Measurements from ENCODE around the gene RGCC.
A peak's percentile ranks its signal among the peaks of the same experiment; 100 is the strongest.

The RGCC gene

DNA sequence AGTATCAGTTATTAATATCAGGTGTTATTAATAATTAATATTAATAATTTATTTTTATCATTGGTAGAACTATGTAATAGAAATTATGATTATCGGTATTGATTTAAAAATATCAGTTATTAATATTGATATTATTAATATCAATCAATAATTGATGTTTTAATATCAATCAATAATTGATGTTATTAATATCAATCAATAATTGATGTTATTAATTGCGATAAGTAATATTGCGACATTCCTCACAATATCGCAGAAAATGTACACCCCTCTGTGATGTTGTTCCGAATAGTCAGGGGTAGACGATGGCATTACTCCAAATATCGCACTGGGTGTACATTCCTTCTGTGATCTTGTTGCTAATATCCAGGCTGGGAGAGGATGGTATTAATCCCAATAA, 3.7 kb upstream of the RGCC start:
- DNase-seq (ENCODE audit: low read depth in 2 of 2), result no peak

DNA sequence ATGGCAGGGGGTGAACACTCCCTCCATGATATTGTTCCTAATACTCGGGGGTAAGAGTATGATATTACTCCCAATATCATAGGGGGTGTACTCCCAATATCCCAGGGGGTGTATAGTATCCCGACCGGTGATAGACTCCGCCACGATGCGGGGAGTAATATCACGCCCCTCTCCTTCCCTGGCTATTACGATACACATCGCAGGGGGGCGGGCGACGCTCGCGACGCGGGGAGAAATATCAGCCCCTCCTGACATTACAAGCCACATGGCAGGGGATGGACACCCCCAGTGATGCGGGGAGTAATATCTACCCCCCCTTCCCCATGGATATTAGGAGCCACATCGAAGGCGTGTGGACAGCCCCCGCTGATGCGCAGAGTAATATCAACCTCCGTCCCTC, 3.2 kb upstream of the RGCC start:
- DNase-seq (ENCODE audit: low read depth in 2 of 2), result no peak

DNA sequence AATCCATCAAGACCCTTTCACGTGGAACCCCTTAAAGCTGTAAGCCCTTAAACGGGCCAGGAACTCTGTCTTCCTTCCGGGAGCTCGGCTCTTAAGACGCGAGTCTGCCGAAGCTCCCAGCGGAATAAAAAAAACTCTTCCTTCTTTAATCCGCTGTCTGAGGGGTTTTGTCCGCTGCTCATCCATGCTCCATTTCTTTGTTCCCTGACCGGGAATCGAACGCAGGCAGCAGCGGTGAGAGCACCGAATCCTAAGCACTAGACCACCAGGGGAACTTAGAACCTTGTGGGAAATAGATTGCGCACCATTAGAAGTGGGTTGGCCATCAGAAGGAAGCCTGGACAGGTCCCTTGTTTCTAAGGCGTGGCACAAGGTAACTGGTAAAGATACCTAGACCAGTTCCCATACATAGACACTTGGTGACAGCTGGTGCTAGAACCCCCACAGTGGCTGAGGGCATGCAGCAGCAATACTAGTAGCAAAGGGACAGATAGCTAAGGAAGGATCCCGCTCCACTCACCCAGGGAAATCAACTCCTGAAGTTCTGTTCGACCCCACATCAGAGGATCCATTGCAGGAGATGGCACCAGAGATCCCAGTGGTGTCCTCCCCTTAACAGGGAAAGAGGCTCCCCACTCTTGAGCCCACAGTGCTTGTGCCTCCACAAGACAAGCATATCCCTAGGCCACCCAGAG, 1.5 kb upstream of the RGCC start:
- DNase-seq (ENCODE audit: low read depth in 2 of 2), result no peak

DNA sequence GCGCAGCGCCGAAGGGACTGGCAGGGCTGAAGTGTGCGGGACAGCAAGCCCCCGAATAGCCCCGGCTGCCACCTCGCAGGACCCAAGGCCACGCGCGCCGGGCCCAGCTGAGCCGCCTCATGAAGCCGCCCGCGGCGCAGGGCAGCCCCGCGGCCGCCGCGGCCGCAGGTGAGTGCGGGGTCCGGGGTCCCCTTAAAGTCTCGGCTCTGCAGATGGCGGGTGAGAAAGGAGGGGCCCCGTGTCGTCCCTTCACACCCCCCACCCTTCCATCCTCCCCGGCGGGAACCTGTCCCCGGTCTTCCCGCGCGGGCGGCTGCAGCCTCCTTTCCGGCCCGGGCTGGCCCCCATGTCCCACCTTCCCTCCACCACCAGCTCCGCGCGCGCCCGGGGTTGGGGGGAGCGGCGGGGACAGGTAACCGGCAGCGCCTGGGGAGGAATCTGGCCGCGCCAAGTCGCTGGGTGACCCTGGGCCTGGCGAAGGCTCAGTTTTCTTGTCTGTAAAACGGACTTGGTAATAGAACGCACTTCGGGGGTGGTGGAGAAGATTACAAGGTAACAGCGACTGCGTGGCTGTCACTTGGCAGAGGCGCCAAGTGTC, 338 bp downstream of the RGCC start:
- no peak for DNase-seq (ENCODE audit: low read depth in 2 of 2)

DNA sequence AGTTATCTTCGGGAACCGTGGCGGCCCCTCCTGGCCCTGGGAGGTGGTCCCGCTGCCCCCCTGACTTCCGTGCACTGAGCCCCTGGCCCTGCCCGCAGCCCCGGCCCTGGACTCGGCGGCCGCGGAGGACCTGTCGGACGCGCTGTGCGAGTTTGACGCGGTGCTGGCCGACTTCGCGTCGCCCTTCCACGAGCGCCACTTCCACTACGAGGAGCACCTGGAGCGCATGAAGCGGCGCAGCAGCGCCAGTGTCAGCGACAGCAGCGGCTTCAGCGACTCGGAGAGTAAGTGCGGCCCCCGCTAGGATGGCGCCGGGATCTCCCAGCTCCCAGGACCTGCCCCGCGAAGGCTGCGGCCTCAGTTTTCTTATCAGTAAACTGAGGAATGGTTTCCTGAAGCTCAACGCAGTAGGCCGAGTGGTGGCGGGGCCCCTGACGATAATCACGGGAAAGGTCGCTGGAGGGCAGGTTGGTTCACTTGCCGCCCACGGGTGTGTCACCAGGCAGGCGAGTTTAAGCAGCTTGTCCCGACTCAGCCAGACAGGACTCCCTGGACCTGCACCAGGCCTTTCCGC, 924 bp downstream of the RGCC start:
- DNase-seq (ENCODE audit: low read depth in 2 of 2), result no peak

DNA sequence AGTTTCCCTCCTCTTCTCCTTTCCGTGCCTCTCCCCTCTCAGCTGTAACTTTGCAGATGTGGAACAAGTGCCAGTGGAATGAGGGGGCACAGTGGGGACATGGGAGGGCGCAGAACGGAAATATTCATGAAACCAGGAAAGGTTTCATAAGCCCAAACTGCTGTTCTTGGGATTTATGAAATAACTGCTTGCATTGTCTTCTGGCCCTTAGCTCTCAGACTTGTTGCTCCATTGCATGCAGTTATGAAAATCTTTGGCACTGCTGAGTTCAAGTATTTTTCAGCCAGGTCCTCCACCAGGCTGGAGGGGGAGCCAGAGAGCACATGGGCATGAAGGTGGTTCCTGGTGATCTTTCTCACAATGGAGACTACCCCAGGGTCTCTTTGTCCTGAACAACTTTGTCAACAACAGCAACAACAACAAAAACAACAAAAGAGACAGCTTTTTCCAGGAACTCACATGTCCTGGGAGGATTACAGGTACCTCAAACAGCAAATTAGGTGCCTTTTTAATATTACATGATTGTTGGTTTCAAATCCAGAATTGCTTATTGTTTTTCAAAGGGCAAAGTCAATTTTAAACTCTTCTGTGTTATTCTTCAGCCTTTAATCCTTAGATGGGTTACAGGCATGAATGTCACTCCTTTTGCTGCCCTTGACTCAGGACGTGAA, 1.5 kb downstream of the RGCC start:
- peak in 1 of 2 experiments; percentile 6 for DNase-seq (ENCODE audit: low read depth in 2 of 2)

DNA sequence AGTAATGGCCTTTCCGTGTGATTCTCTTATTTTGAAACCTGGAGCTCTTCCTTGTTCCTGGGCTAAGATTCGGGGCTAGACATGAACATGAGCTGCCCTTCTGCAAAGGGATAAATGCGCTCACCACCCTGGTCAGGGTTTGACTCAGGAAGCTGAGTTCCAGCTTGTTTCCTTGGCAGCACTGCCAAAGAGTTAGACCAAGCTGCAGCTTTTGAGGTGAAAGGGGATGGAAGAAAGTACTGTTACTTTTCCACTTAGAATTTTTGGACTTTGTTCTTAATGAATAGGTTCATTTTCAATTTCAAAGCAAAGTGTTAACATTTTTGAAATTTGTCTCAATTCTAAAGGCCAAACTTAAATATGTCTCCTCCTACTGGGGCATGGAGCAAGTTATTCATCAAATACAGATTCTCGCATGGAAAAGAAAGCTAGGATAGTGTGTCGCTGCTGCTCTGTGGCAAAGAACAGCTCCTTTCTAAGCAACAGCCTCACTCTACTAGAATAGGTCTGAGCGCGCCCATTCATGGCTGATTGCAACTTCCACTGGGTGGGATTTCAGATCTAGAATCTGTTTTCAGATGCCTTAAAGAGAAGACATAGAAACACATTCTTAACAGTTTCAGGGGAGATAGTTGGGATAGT, 2.2 kb downstream of the RGCC start:
- DNase-seq (ENCODE audit: low read depth in 2 of 2), result no peak

DNA sequence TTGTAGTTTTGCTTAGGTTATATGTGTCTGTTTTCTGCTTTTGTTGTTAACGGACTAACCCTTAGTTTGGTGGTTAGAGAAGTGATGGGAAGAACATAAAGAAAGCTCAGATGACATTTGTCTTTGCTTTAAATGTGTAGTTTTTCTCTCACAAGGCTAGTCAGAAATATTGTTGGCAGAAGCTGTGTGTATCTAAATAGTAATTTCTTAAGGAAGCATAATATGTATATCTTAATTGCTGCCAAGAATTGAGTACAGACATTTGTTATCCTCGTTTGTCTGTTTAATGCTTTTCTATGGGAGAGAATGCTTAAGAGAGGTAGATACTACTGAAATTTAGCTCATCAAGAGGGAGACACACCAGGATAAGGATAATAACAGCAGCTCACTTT, 2.7 kb downstream of the RGCC start:
- DNase-seq (ENCODE audit: low read depth in 2 of 2), result no peak

DNA sequence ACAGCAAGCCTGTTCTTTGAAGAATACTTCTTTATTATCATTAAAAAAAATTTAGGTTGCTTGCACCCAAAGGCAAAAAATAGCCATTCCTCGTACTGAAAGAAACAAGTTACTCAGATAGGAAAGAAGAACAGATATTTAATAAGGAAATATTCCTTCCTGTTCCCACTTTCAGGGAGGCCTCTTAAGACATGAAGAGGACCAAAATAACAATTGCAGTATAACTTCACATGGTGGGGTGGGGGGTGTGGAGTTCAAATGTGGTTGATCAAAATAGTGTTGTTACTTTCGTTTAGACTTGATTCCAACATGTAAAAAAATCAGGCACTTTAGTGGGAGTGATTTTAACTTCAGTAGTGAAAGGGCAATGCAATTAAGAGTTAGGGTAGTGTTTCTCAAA, 3.6 kb downstream of the RGCC start:
- no peak for DNase-seq (ENCODE audit: low read depth in 2 of 2)

DNA sequence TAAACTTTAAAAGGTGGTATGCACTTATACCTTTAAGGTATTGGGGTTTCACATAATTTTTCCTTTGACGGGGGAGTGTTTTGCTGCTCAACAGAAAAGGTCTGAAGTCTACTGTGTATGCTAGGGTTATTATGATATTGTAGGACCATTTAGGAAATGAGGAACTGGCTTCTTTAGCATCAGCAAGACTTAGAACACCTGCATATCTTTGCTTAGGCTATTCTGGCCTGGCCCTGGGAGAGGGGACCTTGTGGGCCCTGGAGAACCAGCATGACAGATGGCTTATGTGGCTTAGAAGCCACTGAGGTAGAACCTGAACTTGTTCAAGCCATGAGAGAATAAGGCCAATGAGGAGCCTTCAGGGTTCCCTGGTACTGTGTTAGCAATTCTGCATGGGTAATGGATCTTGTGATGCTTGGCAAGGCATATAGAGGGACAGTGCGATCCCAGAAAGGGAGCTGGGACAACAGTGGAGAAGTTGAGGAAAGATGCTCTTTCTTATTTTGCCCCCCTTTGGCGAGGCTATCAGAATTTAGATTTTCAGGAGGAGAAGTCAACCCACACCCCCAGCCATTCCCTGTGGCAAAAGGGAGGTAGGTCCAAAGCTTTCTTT, 4.3 kb downstream of the RGCC start:
- DNase-seq (ENCODE audit: low read depth in 2 of 2), result no peak

DNA sequence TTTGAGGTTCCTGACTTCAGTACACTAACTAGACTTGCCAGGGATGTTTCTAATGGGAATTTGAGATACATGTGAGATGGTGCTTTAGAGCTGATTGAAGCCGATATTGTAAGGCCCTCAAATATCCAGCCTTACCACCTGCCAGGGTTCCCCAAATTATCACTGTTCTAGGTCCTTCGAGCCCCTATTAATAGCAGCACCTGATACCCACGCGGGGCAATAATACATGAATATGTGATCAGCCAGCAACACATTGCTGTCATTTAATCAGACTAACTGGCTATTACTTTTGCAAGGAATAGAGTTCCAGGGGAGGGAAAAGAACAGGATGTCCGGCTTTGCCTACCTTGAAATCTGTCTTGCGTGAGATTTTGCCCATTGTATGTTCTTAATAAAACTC, 5.1 kb downstream of the RGCC start:
- DNase-seq (ENCODE audit: low read depth in 2 of 2), result no peak

DNA sequence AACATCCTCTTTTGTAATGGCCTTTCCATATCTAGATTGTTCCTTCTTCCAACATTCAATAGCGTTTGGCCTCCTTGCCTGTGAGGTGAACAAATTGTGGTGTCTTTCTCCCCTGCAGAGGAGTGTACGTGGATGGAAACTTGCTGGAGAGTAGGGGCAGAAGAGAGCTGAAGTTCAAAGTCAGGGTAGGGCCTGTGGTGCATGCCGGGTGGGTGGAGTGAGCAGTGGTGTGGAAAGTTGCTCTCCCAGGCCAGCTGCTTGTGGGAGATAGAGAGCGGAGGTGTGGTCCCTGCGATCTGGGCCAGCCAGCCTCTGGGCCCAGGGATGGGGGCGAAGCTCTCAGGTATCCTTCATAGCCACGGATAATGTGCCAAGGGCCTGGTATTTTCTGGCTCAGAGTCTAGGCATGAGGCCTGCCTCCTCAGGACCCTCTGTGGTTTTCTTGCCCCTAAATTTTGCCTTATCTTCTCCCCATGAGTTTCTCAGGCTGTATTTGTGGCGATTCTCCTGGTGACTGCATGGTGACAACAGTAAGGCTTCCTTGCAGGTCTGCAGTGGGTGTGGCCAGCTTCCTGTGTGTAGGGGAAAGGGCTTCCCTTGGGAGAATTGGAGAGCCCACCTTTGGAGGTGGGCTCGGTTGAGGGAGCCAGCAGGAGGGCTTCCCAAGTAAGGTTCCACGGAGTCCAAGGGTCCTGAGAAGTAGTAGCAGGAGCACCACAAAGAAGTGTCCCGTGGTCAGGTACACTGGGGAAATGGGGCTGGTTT, 6.7 kb downstream of the RGCC start:
- no peak for DNase-seq (ENCODE audit: low read depth in 2 of 2)

DNA sequence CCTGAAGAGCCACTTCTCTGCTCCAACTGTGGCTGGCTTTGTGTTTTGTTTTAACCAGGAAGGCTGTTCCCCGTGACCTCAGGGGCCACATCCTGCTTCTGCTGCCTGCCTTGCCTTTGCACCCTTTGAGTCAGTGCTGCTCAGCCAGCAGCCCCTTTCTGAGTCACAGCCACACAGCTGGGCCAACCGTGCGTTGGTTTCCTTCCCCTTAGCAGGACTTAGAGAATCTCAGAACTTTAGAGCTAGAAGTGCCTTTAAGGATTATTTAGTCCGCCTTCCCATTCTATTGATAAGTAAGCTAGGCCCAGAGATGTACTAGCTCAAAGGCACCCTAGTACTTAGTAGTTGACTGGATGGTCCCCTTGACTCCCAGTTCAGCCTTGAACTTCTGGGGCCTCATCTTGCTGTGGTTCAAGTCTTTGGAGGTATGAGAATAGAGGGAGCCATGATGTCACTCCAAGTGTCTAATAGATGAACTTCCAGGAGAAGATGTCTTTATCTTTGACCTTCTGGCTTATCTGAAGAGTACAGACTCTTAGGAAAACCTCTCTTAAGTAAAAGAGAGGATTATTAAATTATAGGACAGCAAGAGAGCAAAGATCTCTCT, 8.0 kb downstream of the RGCC start:
- DNase-seq (ENCODE audit: low read depth in 2 of 2), result peak; percentile 21 to 37

DNA sequence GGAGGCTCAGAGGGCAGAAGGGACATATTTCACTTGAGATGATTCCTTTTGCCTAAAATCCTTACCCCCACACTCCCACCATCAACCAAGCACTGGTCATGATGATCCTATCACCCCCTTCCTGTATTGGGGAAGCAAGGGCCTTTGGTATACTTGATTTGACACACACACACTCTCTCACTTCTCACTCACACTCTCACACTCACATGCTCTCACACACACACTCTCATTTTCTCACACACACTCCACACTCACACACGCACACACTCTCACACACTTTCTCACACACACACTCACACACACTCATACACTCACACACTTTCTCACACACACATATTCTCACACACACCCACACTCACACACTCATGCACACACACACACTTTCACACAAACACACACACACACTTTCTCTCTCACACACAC, 8.6 kb downstream of the RGCC start:
- DNase-seq (ENCODE audit: low read depth in 2 of 2), result no peak

DNA sequence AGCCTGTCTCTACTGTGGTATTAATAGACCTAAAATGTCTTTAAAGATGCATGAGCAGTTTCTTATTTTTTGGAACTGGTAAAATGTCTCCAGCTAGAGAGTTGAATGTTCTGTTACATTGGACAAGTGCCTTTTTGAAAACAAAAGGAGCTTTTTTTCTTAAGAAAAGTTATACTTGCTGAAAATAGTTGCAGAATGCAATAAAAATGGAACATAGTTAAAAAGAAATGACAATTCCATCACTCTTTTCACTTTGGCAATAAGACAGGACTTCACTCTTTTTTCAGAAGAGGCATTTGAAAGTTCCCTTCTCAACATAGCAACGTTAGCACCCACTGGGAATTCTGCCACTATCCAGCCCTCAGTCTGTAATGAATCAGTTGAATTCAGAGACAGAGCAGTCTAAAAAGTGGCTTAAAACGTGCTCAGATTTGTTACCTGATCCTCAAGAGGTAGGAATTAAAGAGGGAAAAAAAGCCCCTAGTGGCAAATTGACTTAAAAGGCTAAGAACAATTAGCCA, 10.1 kb downstream of the RGCC start:
- no peak for DNase-seq (ENCODE audit: low read depth in 2 of 2)

DNA sequence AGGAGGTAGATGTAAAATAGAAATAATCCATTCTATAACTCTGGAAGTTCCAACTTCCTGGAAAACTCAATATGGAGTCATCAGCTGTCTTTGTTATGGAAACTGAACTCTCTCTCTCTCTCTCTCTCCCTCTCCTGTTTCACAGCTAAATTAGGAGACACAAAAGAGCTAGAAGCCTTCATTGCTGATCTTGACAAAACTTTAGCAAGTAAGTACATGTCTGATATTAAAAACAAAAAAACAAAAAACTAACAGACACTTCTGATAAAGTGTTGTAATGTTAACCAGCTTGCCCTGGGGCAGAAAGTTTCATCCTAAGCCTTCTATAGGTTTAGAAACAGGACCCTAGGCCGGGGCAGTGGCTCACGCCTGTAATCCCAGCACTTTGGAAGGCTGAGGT, 11.3 kb downstream of the RGCC start:
- DNase-seq (ENCODE audit: low read depth in 2 of 2), result no peak

DNA sequence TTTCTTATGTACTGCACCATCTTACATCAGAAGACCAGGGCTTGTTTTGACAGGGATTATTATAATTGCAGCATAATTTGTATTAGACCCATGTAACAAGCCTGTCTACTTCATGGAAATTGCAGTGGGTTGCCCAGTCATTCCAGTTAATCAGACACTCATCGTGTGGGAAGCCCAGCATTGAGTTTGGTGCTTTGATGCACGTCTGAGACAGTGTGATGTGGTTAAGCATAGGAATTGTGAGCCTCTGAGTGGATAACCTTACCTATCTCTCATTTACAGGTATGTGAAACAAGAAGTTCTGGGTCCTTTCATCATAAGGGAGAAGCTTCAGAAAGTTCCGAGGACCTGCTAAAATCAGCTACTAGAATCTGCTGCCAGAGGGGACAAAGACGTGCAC, 12.8 kb downstream of the RGCC start:
- no peak for DNase-seq (ENCODE audit: low read depth in 2 of 2)

DNA sequence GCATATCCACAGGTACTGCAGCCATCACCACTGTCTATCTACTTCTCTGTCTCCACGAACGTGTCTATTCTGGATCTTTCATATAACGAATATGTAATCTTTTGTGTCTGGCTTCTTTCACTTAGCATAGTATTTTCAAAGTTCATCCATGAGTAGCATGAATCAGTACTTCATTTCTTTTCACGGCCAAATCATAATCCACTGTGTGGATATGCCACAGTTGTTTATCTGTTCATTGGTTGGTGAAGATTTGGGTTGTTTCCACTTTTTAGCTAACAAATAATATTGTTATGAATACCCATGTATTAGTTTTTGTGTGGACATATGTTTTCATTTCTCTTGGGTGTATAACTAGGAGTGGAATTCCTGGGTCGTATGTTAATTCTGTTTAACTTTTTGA, 14.4 kb downstream of the RGCC start:
- DNase-seq (ENCODE audit: low read depth in 2 of 2), result no peak

DNA sequence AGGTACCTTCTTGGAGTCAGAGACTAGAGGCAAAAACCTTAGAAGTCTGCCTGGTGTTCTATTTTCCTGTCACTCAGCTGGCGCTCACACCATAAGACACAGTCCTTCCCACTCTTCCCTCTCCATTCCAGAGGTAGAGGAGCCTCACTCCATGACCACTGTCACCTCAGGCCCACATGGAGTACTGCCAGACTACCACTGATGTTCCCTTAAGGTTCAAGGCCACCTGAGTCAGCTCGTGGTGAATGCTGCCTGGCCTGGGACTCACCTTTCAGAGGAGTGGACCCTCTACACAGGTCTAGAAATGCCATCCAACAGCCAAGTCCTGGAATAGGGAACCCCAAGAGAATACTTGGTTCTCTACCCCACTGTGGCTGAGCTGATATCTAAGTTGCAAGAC, 29.9 kb downstream of the RGCC start:
- DNase-seq (ENCODE audit: low read depth in 2 of 2), result no peak

DNA sequence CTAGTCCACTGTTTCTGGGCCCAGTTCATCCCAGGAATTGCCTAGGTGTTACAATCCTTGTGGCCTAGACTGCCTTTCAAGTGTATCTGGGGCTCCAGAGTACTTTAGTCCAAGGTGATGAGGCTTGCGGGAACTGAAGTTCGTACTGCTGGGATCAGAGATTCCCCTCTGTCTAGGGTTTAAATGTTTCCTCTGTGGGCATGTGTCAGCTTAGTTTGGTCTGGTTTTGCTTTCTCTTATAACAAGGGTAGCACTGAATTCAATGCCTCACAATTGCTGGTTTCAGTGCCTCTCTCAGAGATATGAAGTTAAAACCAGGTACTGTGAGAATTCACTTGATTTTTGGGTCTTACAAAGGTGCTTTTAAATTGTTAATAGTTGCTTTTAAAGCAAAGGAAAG, 30.8 kb downstream of the RGCC start:
- DNase-seq (ENCODE audit: low read depth in 2 of 2), result no peak
